H4 (cell line): Measurements from ENCODE around the gene IDNK. TPM values are rescaled to one million over a fixed set of nuclear protein-coding genes. Genes with fewer than 3 reads are reported as not detected.

Source experiments
- total RNA-seq: library from RNA; depleted of rRNA; stranded (reverse); fragments of >200 nt; shearing (Covaris generic); gene quantifications from 2 replicates; pipeline ENCODE4 v1.2.3, GENCODE V29; 2014; rRNA removed

IDNK gene
- total RNA-seq, 1 experiment from 2014 or later, result 3.8 TPM

Other genes starting within 250 kb of the IDNK start
- 0.29 and 0.72 TPM in 2 replicates for gene FRMD3, start 84.7 kb upstream of the IDNK start, total RNA-seq
- gene UBQLN1, start 84.8 kb downstream of the IDNK start, total RNA-seq, result 89.6 and 94.6 TPM in 2 replicates
- gene GKAP1, start 194.6 kb downstream of the IDNK start, total RNA-seq, result 2.7 and 4.9 TPM in 2 replicates